ENCODE measurements around the gene SLC15A4.

Gene SLC15A4

GRCh38 chr12:128827724-128828123, 4.0 kb upstream of the SLC15A4 start:
- H3K27ac ChIP-seq, result peak overlapping the region; percentile 97
- H3K4me1 ChIP-seq (ENCODE audit: control insufficient read depth in 1 of 2, insufficient read depth in 1 of 2, low read depth in 1 of 2, low read length in 1 of 2), result peaks cover 70 to 79% of the 10 kb centered on the region in 2 experiments
- H3K36me3 ChIP-seq, result no peaks in the 10 kb centered on the region
- H3K27me3 ChIP-seq, result no peaks in the 10 kb centered on the region
- H3K9me3 ChIP-seq, result no peaks in the 10 kb centered on the region
- H3K4me3 ChIP-seq (ENCODE audit: low read depth in 1 of 2, low read length in 1 of 2), result peak overlapping the region in 1 of 2 experiments; percentile 1
- TF ChIP-seq, protein P1, sequence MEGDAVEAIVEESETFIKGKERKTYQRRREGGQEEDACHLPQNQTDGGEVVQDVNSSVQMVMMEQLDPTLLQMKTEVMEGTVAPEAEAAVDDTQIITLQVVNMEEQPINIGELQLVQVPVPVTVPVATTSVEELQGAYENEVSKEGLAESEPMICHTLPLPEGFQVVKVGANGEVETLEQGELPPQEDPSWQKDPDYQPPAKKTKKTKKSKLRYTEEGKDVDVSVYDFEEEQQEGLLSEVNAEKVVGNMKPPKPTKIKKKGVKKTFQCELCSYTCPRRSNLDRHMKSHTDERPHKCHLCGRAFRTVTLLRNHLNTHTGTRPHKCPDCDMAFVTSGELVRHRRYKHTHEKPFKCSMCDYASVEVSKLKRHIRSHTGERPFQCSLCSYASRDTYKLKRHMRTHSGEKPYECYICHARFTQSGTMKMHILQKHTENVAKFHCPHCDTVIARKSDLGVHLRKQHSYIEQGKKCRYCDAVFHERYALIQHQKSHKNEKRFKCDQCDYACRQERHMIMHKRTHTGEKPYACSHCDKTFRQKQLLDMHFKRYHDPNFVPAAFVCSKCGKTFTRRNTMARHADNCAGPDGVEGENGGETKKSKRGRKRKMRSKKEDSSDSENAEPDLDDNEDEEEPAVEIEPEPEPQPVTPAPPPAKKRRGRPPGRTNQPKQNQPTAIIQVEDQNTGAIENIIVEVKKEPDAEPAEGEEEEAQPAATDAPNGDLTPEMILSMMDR (IDR thresholded peaks at IDR 0.05), result no peak

GRCh38 chr12:128825835-128826234, 2.1 kb upstream of the SLC15A4 start:
- TF ChIP-seq, protein P1 (IDR thresholded peaks at IDR 0.05), result no peak
- Histone ChIP-seq H3K27me3 (no peaks in the 10 kb centered on the region), H3K4me1 (ENCODE audit: control insufficient read depth in 1 of 2, insufficient read depth in 1 of 2, low read depth in 1 of 2, low read length in 1 of 2) (peaks cover 78 to 85% of the 10 kb centered on the region in 2 experiments)

DNA sequence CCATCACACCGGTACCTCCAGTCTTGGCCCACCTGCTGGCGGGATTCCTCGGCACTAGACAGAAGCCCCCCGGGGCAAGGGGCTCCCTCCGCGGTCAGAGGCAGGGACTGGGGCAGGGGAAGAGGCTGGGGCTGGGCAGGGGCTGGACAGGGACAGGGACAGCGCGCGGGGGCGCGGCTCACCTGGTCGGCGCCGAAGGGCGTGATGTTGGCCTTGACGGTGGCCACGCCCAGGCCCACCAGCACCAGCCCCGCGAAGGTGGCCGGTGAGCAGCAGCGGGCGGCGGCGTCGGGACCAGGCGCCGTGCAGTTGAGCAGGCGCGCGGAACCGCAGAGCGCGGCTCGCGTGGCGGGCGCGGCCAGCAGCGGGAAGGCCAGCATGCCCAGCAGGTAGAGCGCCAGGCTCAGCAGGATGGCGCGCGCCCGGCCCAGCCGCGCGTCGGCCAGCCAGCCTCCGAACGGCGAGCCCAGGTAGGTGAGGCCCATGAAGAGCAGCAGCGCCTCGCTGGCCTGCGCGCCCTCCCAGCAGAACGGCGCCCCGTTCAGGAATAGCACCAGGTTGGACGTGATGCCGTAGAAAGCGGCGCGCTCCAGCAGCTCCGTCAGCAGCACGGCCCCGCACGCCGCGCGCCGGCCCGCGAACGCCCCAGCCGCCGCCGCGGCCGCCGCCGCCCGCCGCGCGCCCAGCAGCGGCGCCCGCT, 392 bp downstream of the SLC15A4 start:
- TF ChIP-seq, protein P1 (IDR thresholded peaks at IDR 0.05), result no peak
- H3K9me3 ChIP-seq, result no peaks in the 10 kb centered on the region
- no peaks in the 10 kb centered on the region for H3K27me3 ChIP-seq
- peak overlapping the region; percentile 98 for H3K27ac ChIP-seq
- H3K36me3 ChIP-seq, result peaks cover 5% of the 10 kb centered on the region
- H3K4me3 ChIP-seq (ENCODE audit: low read depth in 1 of 2, low read length in 1 of 2), result peak overlapping the region; percentile 83 to 90
- H3K4me1 ChIP-seq (ENCODE audit: control insufficient read depth in 1 of 2, insufficient read depth in 1 of 2, low read depth in 1 of 2, low read length in 1 of 2), result peaks cover 78 to 85% of the 10 kb centered on the region in 2 experiments

More at GRCh38 chr12:128825835-128826234, 2.1 kb upstream of the SLC15A4 start:
- H3K4me3 ChIP-seq (ENCODE audit: low read depth in 1 of 2, low read length in 1 of 2), result no peak overlapping the region
- no peaks in the 10 kb centered on the region for H3K9me3 ChIP-seq
- H3K27ac ChIP-seq, result no peak overlapping the region
- peaks cover 5% of the 10 kb centered on the region for H3K36me3 ChIP-seq

GRCh38 chr12:128820723-128821432, 2.9 kb downstream of the SLC15A4 start:
- peak overlapping the region; percentile 83 to 90 for H3K4me3 ChIP-seq (ENCODE audit: low read depth in 1 of 2, low read length in 1 of 2)
- H3K27ac ChIP-seq, result peak overlapping the region; percentile 98
- H3K9me3 ChIP-seq, result no peaks in the 10 kb centered on the region
- H3K36me3 ChIP-seq, result peaks cover 5% of the 10 kb centered on the region
- H3K4me1 ChIP-seq (ENCODE audit: control insufficient read depth in 1 of 2, insufficient read depth in 1 of 2, low read depth in 1 of 2, low read length in 1 of 2), result peaks cover 84 to 86% of the 10 kb centered on the region in 2 experiments
- H3K27me3 ChIP-seq, result no peaks in the 10 kb centered on the region
- TF ChIP-seq, protein P1 (IDR thresholded peaks at IDR 0.05), result no peak

DNA sequence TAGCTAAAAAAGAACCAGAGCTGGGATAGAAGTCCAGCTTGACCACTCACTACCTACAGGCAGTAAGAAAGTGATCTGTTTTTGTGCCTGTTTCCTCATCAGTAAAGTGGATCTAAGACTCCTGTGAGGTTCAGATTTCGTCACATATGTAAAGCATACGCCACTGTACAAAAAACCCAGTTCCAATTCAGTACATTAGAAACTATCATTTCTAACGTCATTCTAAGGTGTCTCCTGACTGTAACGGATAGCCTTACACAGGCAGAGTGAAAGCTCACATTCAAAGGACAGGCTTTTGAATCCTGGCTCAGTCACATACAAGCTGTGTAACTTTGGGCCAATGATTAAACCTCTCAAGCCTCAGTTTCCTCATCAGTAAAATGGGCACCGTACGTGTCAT, 3.5 kb downstream of the SLC15A4 start:
- peaks cover 90 to 91% of the 10 kb centered on the region in 2 experiments for H3K4me1 ChIP-seq (ENCODE audit: control insufficient read depth in 1 of 2, insufficient read depth in 1 of 2, low read depth in 1 of 2, low read length in 1 of 2)
- peaks cover 5% of the 10 kb centered on the region for H3K36me3 ChIP-seq
- TF ChIP-seq, protein P1 (IDR thresholded peaks at IDR 0.05), result no peak
- H3K9me3 ChIP-seq, result no peaks in the 10 kb centered on the region
- H3K27ac ChIP-seq, result peak overlapping the region; percentile 98
- H3K4me3 ChIP-seq (ENCODE audit: low read depth in 1 of 2, low read length in 1 of 2), result peak overlapping the region; percentile 83 to 90
- no peaks in the 10 kb centered on the region for H3K27me3 ChIP-seq

Data from neutrophil (primary cell).